Measurements from ENCODE around the gene GLT1D1. TPM values are rescaled to one million over a fixed set of nuclear protein-coding genes. Genes with fewer than 3 reads are reported as not detected.

Gene GLT1D1
- polyA plus RNA-seq, 3 donors: 40.6 to 55.6 (median 53.3) TPM

DNA sequence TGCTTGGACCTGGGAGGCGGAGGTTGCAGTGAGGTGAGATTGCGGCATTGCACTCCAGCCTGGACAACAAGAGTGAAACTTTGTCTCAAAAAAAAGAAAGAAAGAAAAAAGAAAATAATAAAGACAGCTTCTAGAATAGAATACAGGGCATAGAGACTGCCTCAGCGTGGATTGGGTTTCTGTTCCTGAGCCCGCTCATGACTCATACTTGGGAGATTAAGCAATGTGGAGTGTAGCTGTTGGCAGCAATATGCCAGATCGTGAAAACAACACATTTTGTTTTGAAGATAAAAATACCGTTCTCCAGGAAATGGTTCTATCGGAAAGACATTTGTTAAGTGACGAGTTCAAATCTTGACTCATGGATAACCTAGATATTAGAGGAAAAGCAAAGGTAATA, 67.2 kb downstream of the GLT1D1 start:
- Histone ChIP-seq H3K27me3 (ENCODE audit: control insufficient read depth in 2 of 2, insufficient read depth in 2 of 2, low read length in 2 of 2) (no peaks in the 10 kb centered on the region), H3K4me2 (replicated peaks; ENCODE audit: extremely low read depth, low read length, poor library complexity, severe bottlenecking) (no peak overlapping the region), H3K4me1 (ENCODE audit: control insufficient read depth in 1 of 2, insufficient read depth in 2 of 2, low read length in 2 of 2) (peaks cover 11 to 18% of the 10 kb centered on the region in 2 donors), H3K9me3 (replicated peaks in 1 of 2; ENCODE audit: control insufficient read depth in 1 of 2, insufficient read depth in 1 of 2, low read length in 2 of 2) (no peaks in the 10 kb centered on the region), H3K4me3 (replicated peaks in 1 of 3; ENCODE audit: low read depth in 2 of 3, low read length in 3 of 3) (peak overlapping the region in 1 of 3 experiments; percentile 25), H2AFZ (ENCODE audit: insufficient read depth, low read depth, low read length, poor library complexity, severe bottlenecking) (no peak overlapping the region), H3K79me2 (ENCODE audit: insufficient read depth, low read length) (peaks cover 5% of the 10 kb centered on the region), H3K9ac (ENCODE audit: insufficient read depth, low read length, poor library complexity, severe bottlenecking) (no peak overlapping the region), H3K27ac (ENCODE audit: low read depth in 1 of 2, low read length in 2 of 2) (peak overlapping the region; percentile 41 to 64), H3K36me3 (replicated peaks in 1 of 2; ENCODE audit: control insufficient read depth in 1 of 2, insufficient read depth in 2 of 2, low read length in 2 of 2) (peaks cover 40 to 75% of the 10 kb centered on the region in 2 donors), H4K20me1 (ENCODE audit: insufficient read depth, low read length) (peaks cover 99% of the 10 kb centered on the region)
- TF ChIP-seq, protein P1, sequence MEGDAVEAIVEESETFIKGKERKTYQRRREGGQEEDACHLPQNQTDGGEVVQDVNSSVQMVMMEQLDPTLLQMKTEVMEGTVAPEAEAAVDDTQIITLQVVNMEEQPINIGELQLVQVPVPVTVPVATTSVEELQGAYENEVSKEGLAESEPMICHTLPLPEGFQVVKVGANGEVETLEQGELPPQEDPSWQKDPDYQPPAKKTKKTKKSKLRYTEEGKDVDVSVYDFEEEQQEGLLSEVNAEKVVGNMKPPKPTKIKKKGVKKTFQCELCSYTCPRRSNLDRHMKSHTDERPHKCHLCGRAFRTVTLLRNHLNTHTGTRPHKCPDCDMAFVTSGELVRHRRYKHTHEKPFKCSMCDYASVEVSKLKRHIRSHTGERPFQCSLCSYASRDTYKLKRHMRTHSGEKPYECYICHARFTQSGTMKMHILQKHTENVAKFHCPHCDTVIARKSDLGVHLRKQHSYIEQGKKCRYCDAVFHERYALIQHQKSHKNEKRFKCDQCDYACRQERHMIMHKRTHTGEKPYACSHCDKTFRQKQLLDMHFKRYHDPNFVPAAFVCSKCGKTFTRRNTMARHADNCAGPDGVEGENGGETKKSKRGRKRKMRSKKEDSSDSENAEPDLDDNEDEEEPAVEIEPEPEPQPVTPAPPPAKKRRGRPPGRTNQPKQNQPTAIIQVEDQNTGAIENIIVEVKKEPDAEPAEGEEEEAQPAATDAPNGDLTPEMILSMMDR (IDR thresholded peaks at IDR 0.05): no peak
- Mint-ChIP-seq H3K36me3 (peaks cover 75 to 88% of the 10 kb centered on the region in 2 donors), H3K4me1 (peaks cover 25% of the 10 kb centered on the region), H3K27me3 (ENCODE audit: low read depth in 3 of 3) (peaks cover 2 to 3% (median 3%) of the 10 kb centered on the region in 3 donors), H3K27ac (peak overlapping the region; percentile 77 to 94 (median 85)), H3K4me3 (peak overlapping the region in 1 of 2 donors; percentile 72), H3K9me3 (peaks cover 0 to 3% (median 0%) of the 10 kb centered on the region in 7 donors)
- 0% methylated on average over 3 of the region's 8 CpGs for WGBS (ENCODE audit: insufficient coverage)
- intact Hi-C loops (cut with micrococcal nuclease): loop anchor here in 1 of 2 donors (5.0 kb wide), 1 partner anchor 138 kb away; no protein-coding TSS in a partner anchor
- peak; percentile 69 to 85 (median 80) for DNase-seq

DNA sequence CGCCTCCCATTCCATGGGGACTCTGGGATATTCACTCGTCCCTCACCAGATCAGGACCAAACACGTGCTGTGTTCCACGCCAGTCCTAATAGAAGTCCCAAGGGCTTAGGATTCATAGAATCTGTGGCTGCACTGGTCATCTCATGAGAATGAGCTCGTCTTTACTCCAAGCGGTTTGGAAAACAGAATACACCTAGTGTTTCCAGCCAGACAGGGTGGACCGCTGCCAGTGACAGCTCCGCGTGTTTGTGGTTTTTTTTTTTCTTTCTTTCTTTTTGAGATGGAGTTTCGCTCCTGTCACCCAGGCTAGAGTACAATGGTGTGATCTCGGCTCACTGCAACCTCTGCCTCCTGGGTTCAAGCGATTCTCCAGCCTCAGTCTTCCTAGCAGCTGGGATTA, 75.1 kb downstream of the GLT1D1 start:
- Mint-ChIP-seq H3K9me3 (peaks cover 0 to 8% (median 3%) of the 10 kb centered on the region in 7 donors), H3K27me3 (ENCODE audit: low read depth in 3 of 3) (peaks cover 2 to 12% (median 3%) of the 10 kb centered on the region in 3 donors), H3K27ac (no peak overlapping the region), H3K36me3 (peaks cover 69 to 92% of the 10 kb centered on the region in 2 donors), H3K4me3 (no peak overlapping the region), H3K4me1 (no peaks in the 10 kb centered on the region)
- 85% methylated on average over 11 of the region's 12 CpGs for WGBS (ENCODE audit: insufficient coverage)
- H3K27ac ChIP-seq (ENCODE audit: low read depth in 1 of 2, low read length in 2 of 2): no peak overlapping the region
- no peak for DNase-seq
- H3K9me3 ChIP-seq (replicated peaks in 1 of 2; ENCODE audit: control insufficient read depth in 1 of 2, insufficient read depth in 1 of 2, low read length in 2 of 2): no peaks in the 10 kb centered on the region
- no peaks in the 10 kb centered on the region for H3K4me1 ChIP-seq (ENCODE audit: control insufficient read depth in 1 of 2, insufficient read depth in 2 of 2, low read length in 2 of 2)
- H3K27me3 ChIP-seq (ENCODE audit: control insufficient read depth in 2 of 2, insufficient read depth in 2 of 2, low read length in 2 of 2): no peaks in the 10 kb centered on the region
- H3K4me3 ChIP-seq (replicated peaks in 1 of 3; ENCODE audit: low read depth in 2 of 3, low read length in 3 of 3): no peak overlapping the region
- peaks cover 90% of the 10 kb centered on the region for H4K20me1 ChIP-seq (ENCODE audit: insufficient read depth, low read length)
- H3K4me2 ChIP-seq (replicated peaks; ENCODE audit: extremely low read depth, low read length, poor library complexity, severe bottlenecking): no peak overlapping the region
- peaks cover 5% of the 10 kb centered on the region for H3K79me2 ChIP-seq (ENCODE audit: insufficient read depth, low read length)
- TF ChIP-seq, protein P1 (IDR thresholded peaks at IDR 0.05): no peak
- H2AFZ ChIP-seq (ENCODE audit: insufficient read depth, low read depth, low read length, poor library complexity, severe bottlenecking): no peak overlapping the region
- H3K36me3 ChIP-seq (replicated peaks in 1 of 2; ENCODE audit: control insufficient read depth in 1 of 2, insufficient read depth in 2 of 2, low read length in 2 of 2): peaks cover 43 to 87% of the 10 kb centered on the region in 2 donors
- intact Hi-C loops (cut with micrococcal nuclease): no loop called here
- no peak overlapping the region for H3K9ac ChIP-seq (ENCODE audit: insufficient read depth, low read length, poor library complexity, severe bottlenecking)

Measured in CD14-positive monocyte (primary cell).